PC-3 (cell line): ENCODE measurements around the gene TCHH. TPM values are rescaled to one million over a fixed set of nuclear protein-coding genes. Genes with fewer than 3 reads are reported as not detected.

Source experiments
- ATAC-seq: fragments of 200-7000 bp; cut with Tn5 transposase; 2 replicates; pipeline ENCODE4 v1.9.1; 2020; ENCODE audit warnings: mild to moderate bottlenecking, moderate library complexity
- BruUV-seq: library from RNA; stranded (reverse); fragments of 400-500 nt; replicated peaks from 2 replicates; lab custom pipeline; 2021; lab: Mats Ljungman, UMichigan
- CTCF ChIA-PET: fragments of 300-600 bp; sonication (Branson Sonifier 250); formaldehyde crosslinking; loops from one replicate; lab custom pipeline; 2022; ENCODE audit warnings: antibody characterized with exemption; lab: Charles Lee
- POLR2A ChIA-PET: fragments of 300-600 bp; sonication (Branson Sonifier 250); formaldehyde crosslinking; loops from one replicate; lab custom pipeline; 2022; ENCODE audit warnings: antibody characterized with exemption; ENCODE audit not compliant: unreplicated experiment; lab: Charles Lee
- DNase-seq: peaks from one replicate; pipeline ENCODE4 v3.0.0-alpha.2; 2015
- H2AFZ ChIP-seq: fragments of 300-600 bp; sonication (generic); 2 replicates; pipeline ENCODE4 v1.6.0; 2016; ENCODE audit warnings: antibody characterized with exemption, low read length
- H3F3A ChIP-seq: fragments of 300-600 bp; sonication (generic); one replicate; pipeline ENCODE4 v1.6.0; 2017; ENCODE audit warnings: antibody characterized with exemption, low read length, control low read depth, mild to moderate bottlenecking; ENCODE audit not compliant: unreplicated experiment
- H3K27ac ChIP-seq: fragments of 300-600 bp; sonication (generic); 2 replicates; pipeline ENCODE4 v1.5.1; 2016; ENCODE audit warnings: mild to moderate bottlenecking, low read length
- H3K27me3 ChIP-seq: fragments of 300-600 bp; sonication (generic); 2 replicates; pipeline ENCODE4 v1.6.1; 2016; ENCODE audit warnings: low read length, mixed read lengths
- H3K36me3 ChIP-seq: fragments of 300-600 bp; sonication (generic); 2 replicates; pipeline ENCODE4 v1.6.1; 2016; ENCODE audit warnings: low read depth, mixed run types, low read length, mixed read lengths
- H3K4me1 ChIP-seq: fragments of 300-600 bp; sonication (generic); 2 replicates; pipeline ENCODE4 v1.5.1; 2016; ENCODE audit warnings: low read length; ENCODE audit not compliant: insufficient read depth
- H3K4me2 ChIP-seq: fragments of 300-600 bp; sonication (generic); 2 replicates; pipeline ENCODE4 v1.6.0; 2016; ENCODE audit warnings: low read length
- H3K4me3 ChIP-seq: fragments of 300-600 bp; sonication (generic); 2 replicates; pipeline ENCODE4 v1.5.1; 2016; ENCODE audit warnings: mild to moderate bottlenecking, low read length, mixed read lengths
- H3K79me2 ChIP-seq: fragments of 300-600 bp; sonication (generic); 2 replicates; pipeline ENCODE4 v1.6.1; 2017; ENCODE audit warnings: low read length, mixed read lengths
- H3K9ac ChIP-seq: fragments of 300-600 bp; sonication (generic); 2 replicates; pipeline ENCODE4 v1.6.0; 2016; ENCODE audit warnings: mild to moderate bottlenecking, low read length
- H3K9me2 ChIP-seq: fragments of 300-600 bp; sonication (generic); replicated peaks from 2 replicates; pipeline ENCODE4 v1.6.1; 2016; ENCODE audit warnings: mixed run types, low read length, mixed read lengths
- H3K9me3 ChIP-seq: fragments of 300-600 bp; sonication (generic); 2 replicates; pipeline ENCODE4 v1.6.1; 2016; ENCODE audit warnings: low read length, mixed read lengths
- H4K20me1 ChIP-seq: fragments of 300-600 bp; sonication (generic); 2 replicates; pipeline ENCODE4 v1.6.1; 2016; ENCODE audit warnings: low read length, mixed read lengths
- CTCF ChIP-seq: fragments of 300-600 bp; sonication (generic); conservative IDR thresholded peaks from 2 replicates; pipeline ENCODE4 v1.5.1; 2017; ENCODE audit warnings: antibody characterized with exemption, low read depth, mild to moderate bottlenecking, low read length
- EZH2 ChIP-seq: fragments of 300-600 bp; sonication (generic); IDR thresholded peaks from one replicate; pipeline ENCODE4 v1.6.1; 2017; ENCODE audit warnings: antibody characterized with exemption, mild to moderate bottlenecking, low read length; ENCODE audit not compliant: unreplicated experiment
- EZH2phosphoT487 ChIP-seq: fragments of 300-600 bp; sonication (generic); IDR thresholded peaks from 2 replicates; pipeline ENCODE4 v1.6.1; 2018; ENCODE audit warnings: mild to moderate bottlenecking, antibody characterized with exemption, low read length, borderline replicate concordance
- intact Hi-C: fragments of 100-400 bp; cut with micrococcal nuclease; formaldehyde crosslinking; loops from 2 replicates; pipeline ENCODE4 v1.9.0; 2023
- total RNA-seq: library from RNA; depleted of rRNA; stranded (reverse); fragments of >200 nt; gene quantifications from 2 replicates; pipeline ENCODE4 v1.2.3, GENCODE V29; 2014

The TCHH gene
- total RNA-seq, 1 experiment from 2014 or later, result not detected

- Histone ChIP-seq H3K9me3 (no peaks in the 10 kb centered on the region), H3K27ac (no peak overlapping the region), H3K9me2 (no peaks in the 10 kb centered on the region), H3K4me2 (no peak overlapping the region), H3K9ac (no peak overlapping the region), H4K20me1 (no peaks in the 10 kb centered on the region), H3K4me3 (no peak overlapping the region), H3F3A (no peaks in the 10 kb centered on the region), H3K27me3 (peaks cover 75% of the 10 kb centered on the region), H2AFZ (no peak overlapping the region), H3K36me3 (no peaks in the 10 kb centered on the region), H3K4me1 (no peaks in the 10 kb centered on the region), H3K79me2 (no peaks in the 10 kb centered on the region)
- BruUV-seq, result no TSS peak
- no peak for TF ChIP-seq CTCF
- TF ChIP-seq EZH2, result no peak
- TF ChIP-seq EZH2phosphoT487, result no peak
- DNase-seq (no peak), ATAC-seq (no peak)
- CTCF ChIA-PET, result no interaction called here
- intact Hi-C loops, result no loop called here
- POLR2A ChIA-PET, result no interaction called here
Measured at GRCh38 chr1:152078831-152079441, 36.3 kb downstream of the TCHH start.

GRCh38 chr1:152072311-152072710 lies 42.9 kb downstream of the TCHH start:
- Histone ChIP-seq H3K36me3 (no peaks in the 10 kb centered on the region), H3K9ac (no peak overlapping the region), H3K27me3 (peaks cover 97% of the 10 kb centered on the region), H4K20me1 (no peaks in the 10 kb centered on the region), H3K4me2 (no peak overlapping the region), H3F3A (no peaks in the 10 kb centered on the region), H3K9me3 (no peaks in the 10 kb centered on the region), H3K4me3 (no peak overlapping the region), H3K4me1 (no peaks in the 10 kb centered on the region), H2AFZ (no peak overlapping the region), H3K27ac (no peak overlapping the region), H3K9me2 (no peaks in the 10 kb centered on the region), H3K79me2 (no peaks in the 10 kb centered on the region)
- POLR2A ChIA-PET, result no interaction called here
- no TSS peak for BruUV-seq
- ATAC-seq, result no peak
- TF ChIP-seq EZH2phosphoT487 (no peak), CTCF (no peak), EZH2 (no peak)
- no peak for DNase-seq
- CTCF ChIA-PET, result no interaction called here
- intact Hi-C loops, result no loop called here

- H2AFZ ChIP-seq, result no peak overlapping the region
- no peaks in the 10 kb centered on the region for H3K9me2 ChIP-seq
- intact Hi-C loops, result no loop called here
- peaks cover 97% of the 10 kb centered on the region for H3K27me3 ChIP-seq
- TF ChIP-seq EZH2phosphoT487 (no peak), EZH2 (no peak), CTCF (no peak)
- H3K4me3 ChIP-seq, result no peak overlapping the region
- no peak overlapping the region for H3K27ac ChIP-seq
- POLR2A ChIA-PET, result no interaction called here
- no peaks in the 10 kb centered on the region for H3K4me1 ChIP-seq
- H3K9me3 ChIP-seq, result no peaks in the 10 kb centered on the region
- H4K20me1 ChIP-seq, result no peaks in the 10 kb centered on the region
- no peaks in the 10 kb centered on the region for H3F3A ChIP-seq
- ATAC-seq (no peak), DNase-seq (no peak)
- no TSS peak for BruUV-seq
- CTCF ChIA-PET, result no interaction called here
- H3K9ac ChIP-seq, result no peak overlapping the region
- H3K36me3 ChIP-seq, result no peaks in the 10 kb centered on the region
- H3K4me2 ChIP-seq, result no peak overlapping the region
- H3K79me2 ChIP-seq, result no peaks in the 10 kb centered on the region
Measured at GRCh38 chr1:152071123-152071522, 44.1 kb downstream of the TCHH start.
